Tibial artery (tissue), 4 donors: ENCODE measurements around the gene CPNE7.

Experiments used
- DNase-seq, 2 donors: peaks; one replicate each; pipeline ENCODE4 v3.0.0-alpha.2; 2019
- H3K27ac ChIP-seq, 2 donors: fragments of 200-600 bp; sonication (generic) in 1 of 2; 1 replicate in 1 of 2; 2 replicates in 1 of 2; pipeline ENCODE4 v1.5.1; 2018 to 2019; ENCODE audit warnings: mild to moderate bottlenecking in 1 of 2
- H3K27me3 ChIP-seq, 2 donors: fragments of 200-600 bp; sonication (generic) in 1 of 2; one replicate each; pipeline versions ENCODE4 v1.5.1 to v1.6.0; 2016 to 2019
- H3K36me3 ChIP-seq, 3 donors: fragments of 200-600 bp; sonication (generic) in 2 of 3; one replicate each; pipeline ENCODE4 v1.5.1; 2016 to 2019; ENCODE audit warnings: mild to moderate bottlenecking in 2 of 3
- H3K4me1 ChIP-seq, 4 donors: fragments of 200-600 bp; sonication (generic) in 2 of 4; 1 replicate in 3 of 4; 2 replicates in 1 of 4; pipeline ENCODE4 v1.5.1; 2016 to 2019
- H3K4me3 ChIP-seq, 2 donors: fragments of 200-600 bp; sonication (generic) in 1 of 2; 1 replicate in 1 of 2; 2 replicates in 1 of 2; pipeline ENCODE4 v1.5.1; 2018 to 2019; ENCODE audit warnings: mild to moderate bottlenecking in 2 of 2
- H3K9me3 ChIP-seq, 3 donors: fragments of 200-600 bp; sonication (generic) in 1 of 3; one replicate each; pipeline ENCODE4 v1.5.1; 2016 to 2019
- intact Hi-C: fragments of 100-400 bp; cut with DNase I; formaldehyde crosslinking; loops from one replicate; pipeline ENCODE4 v1.15.0; 2023; ENCODE audit warnings: low total_unique reads
- TF ChIP-seq, protein P1 (sequence below), 2 experiments: fragments of 200-600 bp in 1 of 2; fragments of 450-650 bp in 1 of 2; IDR thresholded peaks; one replicate each; pipeline ENCODE4 v1.5.1; 2017 to 2019; ENCODE audit warnings: antibody characterized with exemption in 2 of 2, mild to moderate bottlenecking in 1 of 2, moderate library complexity in 1 of 2

Gene CPNE7

DNA sequence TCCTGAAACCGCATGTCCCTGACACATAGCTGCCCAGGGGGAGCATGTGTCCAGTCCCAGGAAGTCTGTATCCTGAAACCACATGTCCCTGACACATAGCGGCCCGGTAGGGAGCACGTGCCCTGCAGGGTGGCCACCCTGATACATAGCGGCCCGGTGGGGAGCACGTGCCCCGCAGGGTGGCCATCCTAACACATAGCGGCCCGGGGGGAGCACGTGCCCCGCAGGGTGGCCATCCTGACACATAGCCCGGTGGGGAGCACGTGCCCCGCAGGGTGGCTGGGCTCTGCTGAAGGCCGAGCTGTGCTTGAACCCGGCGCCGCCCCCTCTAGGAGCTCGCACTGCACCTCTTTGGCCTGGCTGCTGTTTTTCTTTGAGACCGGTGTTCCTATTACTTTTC, 33.8 kb upstream of the CPNE7 start:
- Histone ChIP-seq H3K9me3 (no peaks in the 10 kb centered on the region), H3K4me1 (no peaks in the 10 kb centered on the region), H3K27ac (no peak overlapping the region), H3K36me3 (peaks cover 24 to 100% (median 69%) of the 10 kb centered on the region in 3 donors), H3K27me3 (no peaks in the 10 kb centered on the region), H3K4me3 (no peak overlapping the region)
- DNase-seq: no peak
- intact Hi-C loops: no loop called here
- TF ChIP-seq, protein P1, sequence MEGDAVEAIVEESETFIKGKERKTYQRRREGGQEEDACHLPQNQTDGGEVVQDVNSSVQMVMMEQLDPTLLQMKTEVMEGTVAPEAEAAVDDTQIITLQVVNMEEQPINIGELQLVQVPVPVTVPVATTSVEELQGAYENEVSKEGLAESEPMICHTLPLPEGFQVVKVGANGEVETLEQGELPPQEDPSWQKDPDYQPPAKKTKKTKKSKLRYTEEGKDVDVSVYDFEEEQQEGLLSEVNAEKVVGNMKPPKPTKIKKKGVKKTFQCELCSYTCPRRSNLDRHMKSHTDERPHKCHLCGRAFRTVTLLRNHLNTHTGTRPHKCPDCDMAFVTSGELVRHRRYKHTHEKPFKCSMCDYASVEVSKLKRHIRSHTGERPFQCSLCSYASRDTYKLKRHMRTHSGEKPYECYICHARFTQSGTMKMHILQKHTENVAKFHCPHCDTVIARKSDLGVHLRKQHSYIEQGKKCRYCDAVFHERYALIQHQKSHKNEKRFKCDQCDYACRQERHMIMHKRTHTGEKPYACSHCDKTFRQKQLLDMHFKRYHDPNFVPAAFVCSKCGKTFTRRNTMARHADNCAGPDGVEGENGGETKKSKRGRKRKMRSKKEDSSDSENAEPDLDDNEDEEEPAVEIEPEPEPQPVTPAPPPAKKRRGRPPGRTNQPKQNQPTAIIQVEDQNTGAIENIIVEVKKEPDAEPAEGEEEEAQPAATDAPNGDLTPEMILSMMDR (IDR thresholded peaks at IDR 0.05): no peak

DNA sequence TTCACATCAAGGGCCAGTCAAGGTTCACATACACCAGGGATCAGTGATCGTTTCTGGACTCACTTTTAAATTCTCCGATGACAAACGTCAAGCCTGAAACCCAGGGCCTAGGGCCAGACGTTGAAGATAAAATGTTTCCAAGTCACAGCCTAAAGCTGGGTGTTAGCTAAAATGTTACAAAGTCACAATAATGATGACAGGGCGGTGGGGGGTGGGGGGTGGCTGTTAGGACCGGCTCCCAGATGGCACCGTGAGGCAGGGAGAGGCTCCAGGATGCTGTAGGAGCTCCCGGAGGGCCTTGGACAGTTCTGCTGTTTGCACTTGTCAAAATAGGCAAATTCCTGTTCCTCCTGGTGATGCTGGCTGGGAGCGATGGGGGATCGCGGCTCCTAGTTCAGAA, 31.4 kb upstream of the CPNE7 start:
- no peak overlapping the region for H3K4me3 ChIP-seq
- peaks cover 40 to 100% (median 74%) of the 10 kb centered on the region in 3 donors for H3K36me3 ChIP-seq
- intact Hi-C loops: no loop called here
- H3K9me3 ChIP-seq: no peaks in the 10 kb centered on the region
- no peak for DNase-seq
- H3K27ac ChIP-seq: no peak overlapping the region
- no peaks in the 10 kb centered on the region for H3K4me1 ChIP-seq
- H3K27me3 ChIP-seq: no peaks in the 10 kb centered on the region
- TF ChIP-seq, protein P1 (IDR thresholded peaks at IDR 0.05): no peak

DNA sequence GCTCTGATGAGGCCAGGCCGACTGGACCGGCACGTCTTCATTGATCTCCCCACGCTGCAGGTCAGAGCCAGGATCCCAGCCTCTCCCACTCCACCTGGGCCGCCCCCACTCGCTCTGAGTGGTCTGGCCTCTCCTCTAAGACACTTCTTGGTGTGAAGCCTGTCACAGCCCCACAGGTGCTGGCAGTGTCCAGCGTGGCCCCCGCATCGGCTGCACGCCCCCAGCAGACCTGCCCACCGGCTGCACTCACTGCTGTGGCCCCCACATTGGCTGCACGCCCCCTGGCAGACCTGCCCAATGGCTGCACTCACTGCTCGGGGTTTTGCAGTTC, 30.9 kb upstream of the CPNE7 start:
- DNase-seq: no peak
- Histone ChIP-seq H3K27ac (no peak overlapping the region), H3K9me3 (no peaks in the 10 kb centered on the region), H3K4me3 (no peak overlapping the region), H3K4me1 (no peaks in the 10 kb centered on the region), H3K27me3 (no peaks in the 10 kb centered on the region), H3K36me3 (peaks cover 46 to 100% (median 80%) of the 10 kb centered on the region in 3 donors)
- TF ChIP-seq, protein P1 (IDR thresholded peaks at IDR 0.05): no peak
- intact Hi-C loops: no loop called here

DNA sequence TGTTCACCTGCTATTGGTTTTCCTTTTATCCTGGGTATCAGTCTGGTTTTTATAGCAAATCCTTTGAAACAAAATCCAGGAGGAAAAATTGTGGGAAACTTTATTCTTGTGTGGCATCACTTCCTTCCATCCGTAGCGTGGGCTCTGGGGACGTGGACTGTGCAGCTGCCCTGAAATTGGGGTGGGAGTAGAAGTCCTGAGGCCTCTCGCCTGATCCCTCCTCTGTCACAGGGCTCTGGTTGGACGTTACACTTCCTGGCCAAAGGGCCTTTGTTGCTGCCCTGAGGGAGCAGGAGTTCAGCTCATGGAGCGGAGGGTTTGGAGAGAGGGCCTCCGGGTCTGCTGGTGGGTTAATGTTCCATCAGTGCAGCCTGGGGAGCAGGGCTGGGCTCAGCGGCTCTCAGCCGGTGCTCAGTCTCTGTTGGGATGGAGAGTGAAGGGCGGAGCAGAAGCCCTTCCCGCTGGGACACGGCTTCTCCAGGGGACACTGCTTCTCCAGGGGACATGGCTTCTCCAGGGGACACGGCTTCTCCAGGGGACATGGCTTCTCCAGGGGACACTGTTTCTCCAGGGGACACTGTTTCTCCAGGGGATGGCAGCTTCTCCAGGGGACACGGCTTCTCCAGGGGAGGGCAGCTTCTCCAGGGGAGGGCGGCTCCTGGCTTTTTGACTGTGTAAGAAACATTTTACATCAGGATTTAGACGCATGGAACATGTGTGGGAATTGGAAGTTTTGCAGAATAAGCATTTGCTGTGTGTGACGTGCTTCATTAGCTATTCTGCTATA, 30.3 kb upstream of the CPNE7 start:
- intact Hi-C loops: no loop called here
- no peak overlapping the region for H3K27ac ChIP-seq

DNA sequence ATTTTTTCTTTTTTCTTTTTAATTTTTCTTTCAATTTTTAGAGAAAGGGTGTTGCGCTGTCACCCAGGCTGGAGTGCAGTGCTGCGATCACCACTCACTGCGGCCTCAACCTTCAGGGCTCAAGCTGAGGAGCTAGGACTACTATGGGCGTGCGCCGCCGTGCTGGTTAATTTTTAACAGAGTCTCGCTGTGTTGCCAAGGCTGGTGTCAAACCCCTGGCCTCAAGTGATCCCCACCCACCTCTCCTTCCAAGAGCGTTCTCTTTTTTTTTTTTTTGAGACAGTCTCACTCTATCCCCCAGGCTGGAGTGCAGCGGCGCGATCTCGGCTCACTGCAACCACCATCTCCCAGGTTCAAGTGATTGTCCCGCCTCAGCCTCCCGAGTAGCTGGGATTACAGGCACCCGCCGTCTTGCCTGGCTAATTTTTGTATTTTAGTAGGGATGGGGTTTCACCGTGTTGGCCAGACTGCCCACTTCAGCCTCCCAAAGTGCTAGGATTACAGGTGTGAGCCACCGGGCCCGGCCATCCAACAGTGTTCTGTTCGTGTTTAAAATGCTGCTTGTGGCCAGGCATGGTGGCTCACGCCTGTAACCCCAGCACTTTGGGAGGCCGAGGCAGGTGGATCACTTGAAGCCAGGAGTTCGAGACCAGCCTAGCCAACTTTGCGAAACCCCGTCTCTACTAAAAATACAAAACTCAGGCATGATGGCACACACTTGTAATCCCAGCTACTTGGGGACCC, 29.6 kb upstream of the CPNE7 start:
- no peak overlapping the region for H3K4me3 ChIP-seq
- H3K36me3 ChIP-seq: peaks cover 58 to 100% (median 85%) of the 10 kb centered on the region in 3 donors
- intact Hi-C loops: no loop called here
- H3K4me1 ChIP-seq: no peaks in the 10 kb centered on the region
- TF ChIP-seq, protein P1 (IDR thresholded peaks at IDR 0.05): no peak
- H3K27me3 ChIP-seq: no peaks in the 10 kb centered on the region
- H3K9me3 ChIP-seq: no peaks in the 10 kb centered on the region
- DNase-seq: no peak
- no peak overlapping the region for H3K27ac ChIP-seq

More for the DNA sequence above, 30.3 kb upstream of the CPNE7 start:
- Histone ChIP-seq H3K4me1 (no peaks in the 10 kb centered on the region), H3K27me3 (no peaks in the 10 kb centered on the region), H3K9me3 (no peaks in the 10 kb centered on the region), H3K36me3 (peaks cover 52 to 100% (median 83%) of the 10 kb centered on the region in 3 donors), H3K4me3 (no peak overlapping the region)
- no peak for DNase-seq
- TF ChIP-seq, protein P1 (IDR thresholded peaks at IDR 0.05): no peak
